DOHH2 (cell line): Measurements from ENCODE around the gene SMCO4.

Source experiments
- EZH2phosphoT487 ChIP-seq: fragments of 200-600 bp; sonication (generic); IDR thresholded peaks from 2 replicates; pipeline ENCODE4 v1.6.1; 2017; ENCODE audit warnings: borderline replicate concordance, mild to moderate bottlenecking, antibody characterized with exemption, low read length, moderate library complexity, mixed read lengths
- TF ChIP-seq, protein P1 (sequence below): fragments of 200-600 bp; sonication (generic); IDR thresholded peaks from one replicate; pipeline ENCODE4 v1.5.1; 2014; ENCODE audit warnings: antibody characterized with exemption, mild to moderate bottlenecking, low read depth, low read length; ENCODE audit not compliant: poor library complexity, severe bottlenecking

DNA sequence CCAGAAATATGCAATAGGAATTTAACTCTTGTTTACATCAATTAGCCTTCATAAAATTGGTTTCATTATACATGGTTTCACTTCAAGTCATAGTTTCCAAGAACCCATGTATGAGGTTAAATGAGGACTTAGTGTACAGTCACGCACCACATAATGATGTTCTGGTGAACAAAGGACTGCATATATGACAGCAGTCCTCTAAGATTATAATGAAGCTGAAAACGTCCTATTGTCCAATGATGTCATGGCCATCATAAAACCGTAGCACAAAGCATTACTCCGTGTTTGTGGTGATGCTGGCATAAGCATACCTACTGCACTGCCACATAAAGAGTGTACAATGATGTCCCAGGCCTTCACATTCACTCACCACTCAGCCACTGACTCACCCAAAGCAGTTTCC is 31.1 kb downstream of the SMCO4 start:
- TF ChIP-seq, protein P1, sequence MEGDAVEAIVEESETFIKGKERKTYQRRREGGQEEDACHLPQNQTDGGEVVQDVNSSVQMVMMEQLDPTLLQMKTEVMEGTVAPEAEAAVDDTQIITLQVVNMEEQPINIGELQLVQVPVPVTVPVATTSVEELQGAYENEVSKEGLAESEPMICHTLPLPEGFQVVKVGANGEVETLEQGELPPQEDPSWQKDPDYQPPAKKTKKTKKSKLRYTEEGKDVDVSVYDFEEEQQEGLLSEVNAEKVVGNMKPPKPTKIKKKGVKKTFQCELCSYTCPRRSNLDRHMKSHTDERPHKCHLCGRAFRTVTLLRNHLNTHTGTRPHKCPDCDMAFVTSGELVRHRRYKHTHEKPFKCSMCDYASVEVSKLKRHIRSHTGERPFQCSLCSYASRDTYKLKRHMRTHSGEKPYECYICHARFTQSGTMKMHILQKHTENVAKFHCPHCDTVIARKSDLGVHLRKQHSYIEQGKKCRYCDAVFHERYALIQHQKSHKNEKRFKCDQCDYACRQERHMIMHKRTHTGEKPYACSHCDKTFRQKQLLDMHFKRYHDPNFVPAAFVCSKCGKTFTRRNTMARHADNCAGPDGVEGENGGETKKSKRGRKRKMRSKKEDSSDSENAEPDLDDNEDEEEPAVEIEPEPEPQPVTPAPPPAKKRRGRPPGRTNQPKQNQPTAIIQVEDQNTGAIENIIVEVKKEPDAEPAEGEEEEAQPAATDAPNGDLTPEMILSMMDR = no peak
- no peak for TF ChIP-seq EZH2phosphoT487
